ENCODE measurements around the gene PPM1L. TPM values are rescaled to one million over a fixed set of nuclear protein-coding genes. Genes with fewer than 3 reads are reported as not detected.

The PPM1L gene
- total RNA-seq, 1 donor from 2014 or later, result 2.7 TPM

GRCh38 chr3:160825311-160825800, 69.3 kb downstream of the PPM1L start:
- DNase-seq (ENCODE audit: low spot score), result no peak
- Mint-ChIP-seq H3K4me3 (no peak overlapping the region), H3K27me3 (ENCODE audit: insufficient read depth) (peaks cover 10% of the 10 kb centered on the region), H3K4me1 (ENCODE audit: low read depth) (no peaks in the 10 kb centered on the region), H3K27ac (no peak overlapping the region), H3K9me3 (no peaks in the 10 kb centered on the region), H3K36me3 (ENCODE audit: low read depth) (no peaks in the 10 kb centered on the region)
- intact Hi-C loops (cut with micrococcal nuclease), result no loop called here

- DNase-seq (ENCODE audit: low spot score), result no peak
- Mint-ChIP-seq H3K36me3 (ENCODE audit: low read depth) (no peaks in the 10 kb centered on the region), H3K4me1 (ENCODE audit: low read depth) (no peaks in the 10 kb centered on the region), H3K27ac (no peak overlapping the region), H3K9me3 (no peaks in the 10 kb centered on the region), H3K4me3 (no peak overlapping the region), H3K27me3 (ENCODE audit: insufficient read depth) (peaks cover 10% of the 10 kb centered on the region)
- intact Hi-C loops (cut with micrococcal nuclease), result no loop called here
Measured at GRCh38 chr3:160826408-160826807, 70.4 kb downstream of the PPM1L start.

DNA sequence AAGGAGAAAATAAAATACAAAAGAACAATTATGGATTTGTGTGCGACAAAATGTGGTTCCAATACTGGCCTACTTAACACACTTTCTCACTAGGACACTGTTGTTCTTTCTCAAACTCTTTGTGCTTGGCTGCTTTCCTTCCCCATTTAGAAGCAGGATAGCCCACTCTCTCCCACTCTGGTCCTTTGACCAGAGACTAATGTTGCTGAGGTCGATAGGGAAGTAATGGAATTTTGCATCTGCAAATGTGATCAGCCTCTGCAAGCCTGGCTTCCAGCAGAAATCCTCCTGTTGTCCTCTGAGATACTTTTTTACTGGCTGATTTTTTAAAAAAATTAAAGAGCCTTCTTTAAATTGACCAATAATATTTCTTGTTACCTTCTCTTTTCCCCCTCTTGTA, 71.0 kb downstream of the PPM1L start:
- no peak overlapping the region for H3K27ac Mint-ChIP-seq
- no peaks in the 10 kb centered on the region for H3K36me3 Mint-ChIP-seq (ENCODE audit: low read depth)
- peaks cover 10% of the 10 kb centered on the region for H3K27me3 Mint-ChIP-seq (ENCODE audit: insufficient read depth)
- H3K9me3 Mint-ChIP-seq, result no peaks in the 10 kb centered on the region
- H3K4me3 Mint-ChIP-seq, result no peak overlapping the region
- no peaks in the 10 kb centered on the region for H3K4me1 Mint-ChIP-seq (ENCODE audit: low read depth)
- DNase-seq (ENCODE audit: low spot score), result no peak
- intact Hi-C loops (cut with micrococcal nuclease), result no loop called here

DNA sequence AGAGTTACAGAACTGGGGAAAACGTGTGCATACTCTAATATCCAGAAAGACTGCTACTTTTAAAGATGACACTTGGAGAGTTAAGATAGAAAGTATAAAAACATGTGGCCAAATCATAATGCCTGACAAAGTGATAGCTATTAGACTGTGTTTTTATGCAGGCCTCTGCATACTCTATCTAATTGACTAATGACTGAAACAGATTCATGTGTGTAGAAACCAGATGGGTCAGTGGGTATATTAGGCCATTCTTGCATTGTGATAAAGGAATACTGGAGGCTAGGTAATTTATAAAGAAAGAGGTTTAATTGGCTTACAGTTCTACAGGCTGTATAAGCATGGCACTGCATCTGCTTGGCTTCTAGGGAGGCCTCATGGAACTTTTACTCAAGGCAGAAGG, 71.5 kb downstream of the PPM1L start:
- no peak overlapping the region for H3K27ac Mint-ChIP-seq
- no peaks in the 10 kb centered on the region for H3K9me3 Mint-ChIP-seq
- H3K36me3 Mint-ChIP-seq (ENCODE audit: low read depth), result no peaks in the 10 kb centered on the region
- peaks cover 7% of the 10 kb centered on the region for H3K27me3 Mint-ChIP-seq (ENCODE audit: insufficient read depth)
- intact Hi-C loops (cut with micrococcal nuclease), result no loop called here
- H3K4me1 Mint-ChIP-seq (ENCODE audit: low read depth), result no peaks in the 10 kb centered on the region
- DNase-seq (ENCODE audit: low spot score), result no peak
- H3K4me3 Mint-ChIP-seq, result no peak overlapping the region

DNA sequence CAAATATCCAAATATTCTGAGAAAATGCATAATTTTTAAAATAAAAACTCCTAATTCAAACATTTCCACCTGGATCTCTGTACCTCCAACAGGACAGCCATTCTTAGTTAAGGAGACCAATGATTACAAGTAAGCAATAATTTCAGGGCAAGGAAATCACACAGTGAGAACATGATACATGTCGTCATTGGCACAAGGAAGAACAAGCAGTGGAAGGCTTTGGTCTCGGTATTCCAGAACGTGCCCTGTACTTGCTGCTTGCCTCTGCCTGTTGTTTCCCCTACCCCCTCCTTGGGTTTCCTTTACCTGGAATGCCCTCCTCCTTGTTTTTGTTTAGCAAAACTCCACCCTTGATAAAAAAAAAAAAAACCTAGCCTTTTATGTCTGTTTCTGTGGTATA, 72.8 kb downstream of the PPM1L start:
- Mint-ChIP-seq H3K27me3 (ENCODE audit: insufficient read depth) (peaks cover 2% of the 10 kb centered on the region), H3K4me1 (ENCODE audit: low read depth) (no peaks in the 10 kb centered on the region), H3K27ac (no peak overlapping the region), H3K36me3 (ENCODE audit: low read depth) (no peaks in the 10 kb centered on the region), H3K4me3 (no peak overlapping the region), H3K9me3 (no peaks in the 10 kb centered on the region)
- no peak for DNase-seq (ENCODE audit: low spot score)
- intact Hi-C loops (cut with micrococcal nuclease), result no loop called here

DNA sequence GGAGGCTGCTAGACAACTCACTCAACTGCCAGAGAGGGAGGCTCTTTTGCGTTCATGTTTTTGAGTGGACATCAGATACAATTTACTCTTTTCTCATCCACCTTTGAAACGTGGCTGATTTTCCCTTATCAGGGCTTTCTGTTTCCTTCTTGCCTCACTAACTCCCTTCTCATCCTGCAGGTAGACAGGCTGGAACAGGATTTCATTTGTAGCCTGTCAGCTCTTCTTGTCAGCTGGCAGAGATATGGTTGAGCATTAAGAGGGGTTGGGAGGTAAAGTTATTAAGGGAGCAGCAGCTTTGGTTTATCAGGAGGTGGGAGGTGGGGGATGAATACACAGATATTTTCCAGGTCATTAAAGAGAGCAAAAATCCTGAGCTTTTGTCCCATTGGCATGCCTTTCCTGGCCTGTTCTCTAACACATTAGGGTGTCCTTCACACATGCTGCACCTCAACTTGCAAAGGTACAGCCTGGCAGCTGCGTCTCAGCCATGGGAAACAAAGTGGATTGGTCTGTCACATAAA, 73.5 kb downstream of the PPM1L start:
- H3K36me3 Mint-ChIP-seq (ENCODE audit: low read depth), result no peaks in the 10 kb centered on the region
- H3K9me3 Mint-ChIP-seq, result no peaks in the 10 kb centered on the region
- no peaks in the 10 kb centered on the region for H3K4me1 Mint-ChIP-seq (ENCODE audit: low read depth)
- no peak overlapping the region for H3K27ac Mint-ChIP-seq
- H3K4me3 Mint-ChIP-seq, result no peak overlapping the region
- intact Hi-C loops (cut with micrococcal nuclease), result no loop called here
- peaks cover 2% of the 10 kb centered on the region for H3K27me3 Mint-ChIP-seq (ENCODE audit: insufficient read depth)
- DNase-seq (ENCODE audit: low spot score), result no peak

GRCh38 chr3:160830796-160831195, 74.8 kb downstream of the PPM1L start:
- Mint-ChIP-seq H3K9me3 (no peaks in the 10 kb centered on the region), H3K27me3 (ENCODE audit: insufficient read depth) (peaks cover 2% of the 10 kb centered on the region), H3K4me3 (no peak overlapping the region), H3K4me1 (ENCODE audit: low read depth) (no peaks in the 10 kb centered on the region), H3K36me3 (ENCODE audit: low read depth) (no peaks in the 10 kb centered on the region), H3K27ac (no peak overlapping the region)
- intact Hi-C loops (cut with micrococcal nuclease), result no loop called here
- no peak for DNase-seq (ENCODE audit: low spot score)

- DNase-seq (ENCODE audit: low spot score), result no peak
- no peaks in the 10 kb centered on the region for H3K4me1 Mint-ChIP-seq (ENCODE audit: low read depth)
- peaks cover 4% of the 10 kb centered on the region for H3K27me3 Mint-ChIP-seq (ENCODE audit: insufficient read depth)
- no peaks in the 10 kb centered on the region for H3K36me3 Mint-ChIP-seq (ENCODE audit: low read depth)
- H3K27ac Mint-ChIP-seq, result no peak overlapping the region
- no peak overlapping the region for H3K4me3 Mint-ChIP-seq
- intact Hi-C loops (cut with micrococcal nuclease), result no loop called here
- no peaks in the 10 kb centered on the region for H3K9me3 Mint-ChIP-seq
Measured at GRCh38 chr3:160831401-160831800, 75.4 kb downstream of the PPM1L start.

- Mint-ChIP-seq H3K4me1 (ENCODE audit: low read depth) (peaks cover 9% of the 10 kb centered on the region), H3K36me3 (ENCODE audit: low read depth) (no peaks in the 10 kb centered on the region)
- no peak for DNase-seq (ENCODE audit: low spot score)
Measured at GRCh38 chr3:160837394-160837980, 81.5 kb downstream of the PPM1L start.

DNA sequence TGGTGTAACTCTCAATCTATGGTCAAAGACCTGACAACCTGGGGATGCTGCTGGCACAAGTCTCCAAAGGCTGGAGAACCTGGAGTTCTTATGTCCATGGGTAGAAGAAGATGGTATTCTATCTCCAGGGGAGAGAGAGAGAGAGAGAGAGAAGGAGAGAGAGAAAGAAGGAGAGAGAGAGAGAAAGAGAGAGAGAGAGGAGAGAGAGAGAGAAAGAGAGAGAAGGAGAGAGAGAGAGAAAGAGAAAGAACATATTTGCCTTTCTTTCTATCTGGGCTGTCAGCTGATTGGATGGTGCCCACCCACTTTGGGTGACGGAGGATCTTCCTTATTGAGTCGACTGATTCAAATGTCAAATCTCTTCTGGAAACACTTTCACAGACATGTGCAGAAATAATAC, 84.6 kb downstream of the PPM1L start:
- no peak overlapping the region for H3K27ac Mint-ChIP-seq
- H3K9me3 Mint-ChIP-seq, result peaks cover 7% of the 10 kb centered on the region
- intact Hi-C loops (cut with micrococcal nuclease), result no loop called here
- peaks cover 7% of the 10 kb centered on the region for H3K27me3 Mint-ChIP-seq (ENCODE audit: insufficient read depth)
- H3K4me1 Mint-ChIP-seq (ENCODE audit: low read depth), result peaks cover 9% of the 10 kb centered on the region
- DNase-seq (ENCODE audit: low spot score), result no peak
- no peaks in the 10 kb centered on the region for H3K36me3 Mint-ChIP-seq (ENCODE audit: low read depth)
- H3K4me3 Mint-ChIP-seq, result no peak overlapping the region

More at GRCh38 chr3:160837394-160837980, 81.5 kb downstream of the PPM1L start:
- H3K9me3 Mint-ChIP-seq, result peaks cover 7% of the 10 kb centered on the region
- intact Hi-C loops (cut with micrococcal nuclease), result no loop called here
- peaks cover 7% of the 10 kb centered on the region for H3K27me3 Mint-ChIP-seq (ENCODE audit: insufficient read depth)
- no peak overlapping the region for H3K4me3 Mint-ChIP-seq
- H3K27ac Mint-ChIP-seq, result no peak overlapping the region

DNA sequence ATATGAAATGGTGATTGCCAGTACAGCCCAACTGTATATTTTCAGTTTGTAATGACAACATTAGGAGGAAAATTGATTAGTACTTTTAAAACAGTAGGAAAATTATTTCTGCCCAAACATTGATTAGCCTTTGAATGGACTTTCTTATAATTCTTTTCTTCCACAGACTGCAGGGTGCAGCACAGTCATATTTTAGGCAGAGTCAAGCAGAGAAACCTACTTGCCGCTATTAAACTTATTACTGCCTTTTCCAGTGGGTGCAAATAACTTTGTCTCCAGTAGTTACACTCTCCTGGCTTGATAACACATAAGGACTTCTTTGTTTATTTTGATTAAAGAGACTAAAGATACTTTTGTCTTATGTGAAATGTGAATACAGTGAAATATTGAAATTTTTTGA, 85.4 kb downstream of the PPM1L start:
- Mint-ChIP-seq H3K4me3 (no peak overlapping the region), H3K4me1 (ENCODE audit: low read depth) (peaks cover 9% of the 10 kb centered on the region), H3K27ac (no peak overlapping the region), H3K27me3 (ENCODE audit: insufficient read depth) (peaks cover 5% of the 10 kb centered on the region), H3K36me3 (ENCODE audit: low read depth) (no peaks in the 10 kb centered on the region), H3K9me3 (peaks cover 7% of the 10 kb centered on the region)
- DNase-seq (ENCODE audit: low spot score), result no peak
- intact Hi-C loops (cut with micrococcal nuclease), result no loop called here

GRCh38 chr3:160842021-160843005, 86.3 kb downstream of the PPM1L start:
- DNase-seq (ENCODE audit: low spot score), result no peak
- intact Hi-C loops (cut with micrococcal nuclease), result no loop called here
- H3K4me3 Mint-ChIP-seq, result no peak overlapping the region
- no peaks in the 10 kb centered on the region for H3K36me3 Mint-ChIP-seq (ENCODE audit: low read depth)
- H3K27me3 Mint-ChIP-seq (ENCODE audit: insufficient read depth), result peaks cover 5% of the 10 kb centered on the region
- peaks cover 7% of the 10 kb centered on the region for H3K9me3 Mint-ChIP-seq
- peaks cover 8% of the 10 kb centered on the region for H3K4me1 Mint-ChIP-seq (ENCODE audit: low read depth)
- H3K27ac Mint-ChIP-seq, result no peak overlapping the region

DNA sequence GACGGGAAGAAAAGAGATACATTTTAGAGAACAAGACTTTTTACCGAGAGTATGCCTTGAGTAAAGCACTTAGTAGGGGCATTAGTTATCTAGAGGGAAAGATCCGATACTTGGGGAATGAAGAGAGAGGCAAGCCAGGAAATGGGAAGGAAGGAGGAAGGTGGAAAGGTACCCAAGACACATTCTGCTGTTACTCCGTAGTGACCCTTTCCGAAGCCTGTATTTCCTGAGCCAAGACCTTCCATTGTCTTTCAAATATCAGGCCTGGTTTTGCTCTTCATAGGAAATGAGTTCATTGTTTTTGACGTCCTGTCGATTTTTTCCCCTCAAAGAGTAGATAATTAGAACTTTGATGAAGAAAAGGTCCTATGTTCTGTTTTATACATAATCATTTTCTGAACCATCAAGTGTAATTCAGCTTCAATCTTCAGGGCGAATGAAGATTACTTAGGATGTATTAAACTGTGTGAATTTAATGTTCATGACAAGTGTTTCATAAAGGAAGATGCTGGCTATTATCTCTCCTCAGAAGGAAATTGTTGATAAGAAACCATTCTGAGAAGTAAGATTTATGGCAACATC, 95.7 kb downstream of the PPM1L start:
- Mint-ChIP-seq H3K4me1 (ENCODE audit: low read depth) (no peaks in the 10 kb centered on the region), H3K27ac (no peak overlapping the region), H3K4me3 (no peak overlapping the region), H3K36me3 (ENCODE audit: low read depth) (no peaks in the 10 kb centered on the region), H3K27me3 (ENCODE audit: insufficient read depth) (no peaks in the 10 kb centered on the region), H3K9me3 (no peaks in the 10 kb centered on the region)
- no peak for DNase-seq (ENCODE audit: low spot score)
- intact Hi-C loops (cut with micrococcal nuclease), result no loop called here
